Fibroblast of the aortic adventitia (primary cell): ENCODE measurements around the gene TNFAIP8L3. TPM values are rescaled to one million over a fixed set of nuclear protein-coding genes. Genes with fewer than 3 reads are reported as not detected.

ENCODE experiments used
- DNase-seq: peaks from one replicate; pipeline ENCODE4 v3.0.0-alpha.2; 2010; ENCODE audit warnings: low read depth
- H3K4me3 ChIP-seq: 2 replicates; pipeline ENCODE4 v1.5.1; 2011; ENCODE audit warnings: low read depth, mild to moderate bottlenecking, control low read depth, low read length, moderate library complexity
- CTCF ChIP-seq: IDR thresholded peaks from 2 replicates; pipeline ENCODE4 v1.5.1; 2011; ENCODE audit warnings: mild to moderate bottlenecking, low read length, control low read depth, inconsistent platforms; ENCODE audit not compliant: insufficient read depth
- total RNA-seq: library from RNA; depleted of rRNA; stranded (reverse); fragments of >200 nt; gene quantifications from 2 replicates; pipeline ENCODE4 v1.2.3, GENCODE V29; 2012; ENCODE audit warnings: low replicate concordance

Gene TNFAIP8L3
- total RNA-seq, 1 donor, result 22.4 TPM

- DNase-seq, result peak; percentile 32
- TF ChIP-seq CTCF, result no peak
- H3K4me3 ChIP-seq, result no peak overlapping the region
Measured at GRCh38 chr15:51106481-51106880, 11.8 kb upstream of the TNFAIP8L3 start.

- no peak overlapping the region for H3K4me3 ChIP-seq
- DNase-seq, result no peak
- TF ChIP-seq CTCF, result no peak
Measured at GRCh38 chr15:51105430-51106016, 10.8 kb upstream of the TNFAIP8L3 start.

- peak overlapping the region; percentile 59 for H3K4me3 ChIP-seq
- no peak for TF ChIP-seq CTCF
Measured at GRCh38 chr15:51104512-51104911, 9.8 kb upstream of the TNFAIP8L3 start.

GRCh38 chr15:51103330-51103729 lies 8.6 kb upstream of the TNFAIP8L3 start:
- TF ChIP-seq CTCF, result no peak
- H3K4me3 ChIP-seq, result no peak overlapping the region
- DNase-seq, result peak; percentile 95

More at GRCh38 chr15:51104512-51104911, 9.8 kb upstream of the TNFAIP8L3 start:
- DNase-seq, result peak; percentile 97

GRCh38 chr15:51100785-51101489 lies 6.2 kb upstream of the TNFAIP8L3 start:
- no peak for DNase-seq
- no peak overlapping the region for H3K4me3 ChIP-seq
- TF ChIP-seq CTCF, result no peak

GRCh38 chr15:51099185-51099584 lies 4.5 kb upstream of the TNFAIP8L3 start:
- no peak overlapping the region for H3K4me3 ChIP-seq
- no peak for TF ChIP-seq CTCF
- DNase-seq, result no peak
